PC-3 (cell line): ENCODE results near the gene PDZD2.

Experiments
- CTCF ChIP-seq: fragments of 300-600 bp; sonication (generic); conservative IDR thresholded peaks from 2 replicates; pipeline ENCODE4 v1.5.1; 2017; ENCODE audit warnings: antibody characterized with exemption, low read depth, mild to moderate bottlenecking, low read length
- EZH2 ChIP-seq: fragments of 300-600 bp; sonication (generic); IDR thresholded peaks from one replicate; pipeline ENCODE4 v1.6.1; 2017; ENCODE audit warnings: antibody characterized with exemption, mild to moderate bottlenecking, low read length; ENCODE audit not compliant: unreplicated experiment
- EZH2phosphoT487 ChIP-seq: fragments of 300-600 bp; sonication (generic); IDR thresholded peaks from 2 replicates; pipeline ENCODE4 v1.6.1; 2018; ENCODE audit warnings: mild to moderate bottlenecking, antibody characterized with exemption, low read length, borderline replicate concordance

GRCh38 chr5:31783086-31783645 is 144.2 kb downstream of the PDZD2 start:
- TF ChIP-seq CTCF, result no peak
- no peak for TF ChIP-seq EZH2
- TF ChIP-seq EZH2phosphoT487, result no peak
